ENCODE measurements around the gene TMEM259. TPM values are rescaled to one million over a fixed set of nuclear protein-coding genes. Genes with fewer than 3 reads are reported as not detected.

Gene TMEM259
- total RNA-seq, 1 experiment from 2014 or later: 202 TPM

- TF ChIP-seq CEBPB (IDR thresholded peaks at IDR 0.05; ENCODE audit: low read depth) (no peak), SRF (IDR thresholded peaks at IDR 0.05; ENCODE audit: low read depth) (no peak), ELF1 (IDR thresholded peaks at IDR 0.05; ENCODE audit: borderline replicate concordance, low read depth) (no peak), FOSL1 (IDR thresholded peaks at IDR 0.05; ENCODE audit: low read depth) (no peak), MAX (IDR thresholded peaks at IDR 0.05) (no peak), EGR1 (IDR thresholded peaks at IDR 0.05; ENCODE audit: low read depth) (no peak), EZH2 (IDR thresholded peaks at IDR 0.05) (no peak), JUND (IDR thresholded peaks at IDR 0.05) (no peak), POLR2AphosphoS5 (IDR thresholded peaks at IDR 0.05; ENCODE audit: low read depth, low read length) (no peak), TCF7L2 (IDR thresholded peaks at IDR 0.05; ENCODE audit: borderline replicate concordance, extremely low read depth, insufficient read depth, insufficient read length) (no peak), EZH2phosphoT487 (IDR thresholded peaks at IDR 0.05; ENCODE audit: borderline replicate concordance) (no peak), ZNF274 (IDR thresholded peaks at IDR 0.05; ENCODE audit: low read depth, low read length) (no peak)
Observed at GRCh38 chr19:992670-993055, 28.3 kb downstream of the TMEM259 start (continued).

- peaks cover 10 to 58% of the 10 kb centered on the region in 2 experiments for H3K36me3 ChIP-seq (ENCODE audit: control insufficient read depth in 1 of 2, insufficient read depth in 2 of 2, low read length in 2 of 2)
- H3K27me3 ChIP-seq (ENCODE audit: insufficient read depth, low read length): no peaks in the 10 kb centered on the region
- TF ChIP-seq FOSL1 (IDR thresholded peaks at IDR 0.05; ENCODE audit: low read depth) (no peak), POLR2A (IDR thresholded peaks at IDR 0.05; ENCODE audit: borderline replicate concordance, extremely low read depth, insufficient read depth, insufficient read length) (no peak), YY1 (IDR thresholded peaks at IDR 0.05; ENCODE audit: extremely low read depth, insufficient replicate concordance, low read depth, low read length) (no peak), RAD21 (IDR thresholded peaks at IDR 0.05; ENCODE audit: low read depth) (no peak), POLR2AphosphoS5 (IDR thresholded peaks at IDR 0.05; ENCODE audit: low read depth, low read length) (no peak), JUND (IDR thresholded peaks at IDR 0.05) (no peak), TCF7L2 (IDR thresholded peaks at IDR 0.05; ENCODE audit: borderline replicate concordance, extremely low read depth, insufficient read depth, insufficient read length) (no peak), SP1 (IDR thresholded peaks at IDR 0.05; ENCODE audit: low read depth) (no peak), ATF3 (IDR thresholded peaks at IDR 0.05) (no peak), ZFX (IDR thresholded peaks at IDR 0.05) (no peak), SIN3A (IDR thresholded peaks at IDR 0.05; ENCODE audit: low read depth) (no peak), EGR1 (IDR thresholded peaks at IDR 0.05; ENCODE audit: low read depth) (no peak), CTCF (IDR thresholded peaks at IDR 0.05 in 2 of 3, conservative IDR thresholded peaks at IDR 0.05 in 1 of 3; ENCODE audit: borderline replicate concordance in 1 of 3, insufficient read depth in 1 of 3, low read depth in 2 of 3, low read length in 2 of 3) (no peak)
- no peak for DNase-seq (ENCODE audit: low read depth, low spot score)
- POLR2A ChIA-PET: no interaction called here
- no peak overlapping the region for H3K4me3 ChIP-seq (replicated peaks in 1 of 2; ENCODE audit: low read depth in 1 of 2, low read length in 2 of 2)
- no peak overlapping the region for H2AFZ ChIP-seq (ENCODE audit: low read depth, low read length, poor library complexity, severe bottlenecking)
- ATAC-seq: no peak
- no peak overlapping the region for H3K4me2 ChIP-seq (ENCODE audit: low read length)
- RAD21 ChIA-PET (ENCODE audit: low non-redundant PET in 1 of 2, low total read pairs in 2 of 2, uncharacterized antibody in 2 of 2, unreplicated experiment in 2 of 2): no interaction called here
- peaks cover 5% of the 10 kb centered on the region; the same call in 1 of the 2 replicates for H3K79me2 ChIP-seq (ENCODE audit: insufficient read depth, low read length)
- peak overlapping the region; percentile 38; the same call in 1 of the 2 replicates for H3K27ac ChIP-seq (ENCODE audit: low read depth, low read length)
- no peak overlapping the region for H3K9ac ChIP-seq (ENCODE audit: low read length)
- no TSS peak for BruUV-seq (replicated peaks)
- H3K9me2 ChIP-seq (ENCODE audit: insufficient read depth): no peaks in the 10 kb centered on the region
- peaks cover 6% of the 10 kb centered on the region; the same call in 1 of the 2 replicates for H4K20me1 ChIP-seq (ENCODE audit: insufficient read depth)
- H3K4me1 ChIP-seq (ENCODE audit: control insufficient read depth in 1 of 2, insufficient read depth in 2 of 2, low read length in 2 of 2): peaks cover 7 to 29% of the 10 kb centered on the region in 2 experiments
- intact Hi-C loops (cut with micrococcal nuclease): no loop called here
- CTCF ChIA-PET: no interaction called here
- no peaks in the 10 kb centered on the region for H3K9me3 ChIP-seq (ENCODE audit: control insufficient read depth in 1 of 2, insufficient read depth in 1 of 2, low read depth in 1 of 2, low read length in 2 of 2)
Observed at GRCh38 chr19:991932-992669, 28.8 kb downstream of the TMEM259 start.

Data from HCT116 (cell line).